ENCODE measurements around the gene GIT1.

- no peak for TF ChIP-seq CTCF (conservative IDR thresholded peaks at IDR 0.05; ENCODE audit: low read depth, low read length)
- TF ChIP-seq EZH2 (IDR thresholded peaks at IDR 0.05; ENCODE audit: borderline replicate concordance, low read depth, low read length, poor library complexity, severe bottlenecking) = no peak
These were observed 35.1 kb upstream of the GIT1 start for GRCh38 chr17:29624586-29624985.

Measured in A673 (cell line).